HG03342 (cell line): ENCODE data around the gene STH.

Source experiments
- ATAC-seq: cut with Tn5 transposase; IDR thresholded peaks from one replicate; pipeline ENCODE4 v1.9.1; 2021; ENCODE audit warnings: mild to moderate bottlenecking, moderate library complexity; ENCODE audit not compliant: unreplicated experiment

The STH gene

DNA sequence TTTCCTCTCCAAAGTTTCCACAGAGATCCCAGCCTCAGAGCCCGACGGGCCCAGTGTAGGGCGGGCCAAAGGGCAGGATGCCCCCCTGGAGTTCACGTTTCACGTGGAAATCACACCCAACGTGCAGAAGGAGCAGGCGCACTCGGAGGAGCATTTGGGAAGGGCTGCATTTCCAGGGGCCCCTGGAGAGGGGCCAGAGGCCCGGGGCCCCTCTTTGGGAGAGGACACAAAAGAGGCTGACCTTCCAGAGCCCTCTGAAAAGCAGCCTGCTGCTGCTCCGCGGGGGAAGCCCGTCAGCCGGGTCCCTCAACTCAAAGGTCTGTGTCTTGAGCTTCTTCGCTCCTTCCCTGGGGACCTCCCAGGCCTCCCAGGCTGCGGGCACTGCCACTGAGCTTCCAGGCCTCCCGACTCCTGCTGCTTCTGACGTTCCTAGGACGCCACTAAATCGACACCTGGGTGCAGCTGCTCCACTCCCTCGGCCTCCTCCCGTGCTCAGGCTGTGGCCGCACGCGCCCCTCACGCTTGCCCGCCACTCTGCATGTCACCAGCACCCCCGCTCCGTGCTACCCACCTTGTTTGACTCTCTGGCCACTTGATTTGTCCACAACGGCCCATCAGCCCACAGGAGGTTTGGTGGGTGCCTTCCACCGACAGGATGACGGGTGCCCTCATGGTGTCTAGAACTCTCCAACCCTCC lies 15.3 kb upstream of the STH start:
- ATAC-seq: no peak

DNA sequence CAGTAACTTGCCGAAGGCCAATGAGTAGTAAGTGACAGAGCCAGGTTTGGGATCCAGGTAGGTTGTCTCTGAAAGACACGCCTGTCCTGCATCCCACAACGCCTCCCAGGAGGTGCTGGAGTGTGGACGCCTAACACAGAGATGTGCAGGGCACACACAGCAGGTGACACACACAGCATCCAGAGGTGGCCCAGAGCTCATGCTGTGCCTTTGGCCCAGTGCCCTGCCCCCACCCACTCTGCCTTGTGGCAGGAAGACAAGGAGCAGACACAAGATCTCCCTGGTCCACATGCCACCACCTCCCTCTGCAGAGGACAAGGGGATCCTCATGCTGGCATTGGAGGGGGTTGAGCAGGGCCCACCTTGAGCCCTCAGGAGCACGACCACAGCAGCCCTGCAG lies 14.7 kb upstream of the STH start:
- no peak for ATAC-seq

DNA sequence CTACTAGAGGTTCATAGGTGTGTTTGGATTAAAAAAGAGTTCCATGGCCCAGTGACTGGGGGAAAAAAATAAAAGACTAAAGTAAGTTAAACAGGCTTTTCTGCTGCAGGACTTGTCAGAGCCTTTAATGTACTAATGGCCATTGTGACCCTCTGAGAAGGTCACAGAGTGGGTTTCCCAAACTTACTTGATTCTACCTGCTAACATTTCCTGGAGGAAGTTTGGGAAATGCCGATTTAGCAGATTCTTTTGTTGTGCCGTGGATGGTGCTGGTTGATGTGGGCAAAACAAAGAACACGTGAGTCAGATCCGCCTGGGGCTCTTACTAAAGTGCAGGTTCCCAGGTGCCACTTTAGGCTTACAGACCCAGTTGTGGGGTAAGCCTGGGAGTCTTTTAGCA lies 13.6 kb upstream of the STH start:
- no peak for ATAC-seq

DNA sequence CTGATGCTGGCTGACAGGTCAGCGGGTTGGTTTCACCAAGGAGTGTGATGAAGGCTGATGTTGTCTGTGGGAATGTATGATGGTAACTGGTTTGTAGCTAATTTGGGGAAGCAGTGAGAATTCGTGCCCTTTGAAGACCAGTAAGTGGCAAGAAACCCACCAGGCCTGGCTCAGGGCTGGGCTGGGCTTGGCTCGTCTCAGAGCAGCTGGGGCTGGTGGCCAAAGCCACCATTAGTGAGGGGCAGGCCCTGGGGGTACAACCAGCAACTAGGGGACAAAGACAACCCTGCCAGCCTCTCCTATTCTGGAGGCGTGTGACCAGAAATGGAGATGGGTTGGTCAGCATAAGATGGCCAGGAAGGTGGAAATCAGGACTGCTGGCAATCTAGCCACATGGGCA lies 13.0 kb upstream of the STH start:
- no peak for ATAC-seq

DNA sequence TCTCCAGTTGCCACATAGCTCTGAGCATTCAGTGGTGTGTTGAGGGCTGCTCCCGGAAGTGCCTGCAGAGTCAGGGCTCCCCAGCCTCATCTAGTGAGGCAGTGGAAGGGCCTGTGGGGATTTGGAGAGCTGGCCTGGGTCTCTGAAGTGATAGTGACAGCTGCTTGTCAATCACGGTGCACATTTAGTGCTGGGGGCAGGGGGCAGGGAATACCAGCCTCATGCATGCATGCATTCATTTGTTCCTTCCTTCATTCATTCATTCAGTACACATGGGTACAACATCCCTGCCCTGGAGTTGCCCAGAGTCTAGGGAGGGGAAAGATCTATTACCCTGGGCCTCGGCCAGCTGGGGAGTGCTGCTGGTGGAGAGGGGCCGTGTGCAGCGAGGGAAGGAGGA lies 11.3 kb upstream of the STH start:
- no peak for ATAC-seq

DNA sequence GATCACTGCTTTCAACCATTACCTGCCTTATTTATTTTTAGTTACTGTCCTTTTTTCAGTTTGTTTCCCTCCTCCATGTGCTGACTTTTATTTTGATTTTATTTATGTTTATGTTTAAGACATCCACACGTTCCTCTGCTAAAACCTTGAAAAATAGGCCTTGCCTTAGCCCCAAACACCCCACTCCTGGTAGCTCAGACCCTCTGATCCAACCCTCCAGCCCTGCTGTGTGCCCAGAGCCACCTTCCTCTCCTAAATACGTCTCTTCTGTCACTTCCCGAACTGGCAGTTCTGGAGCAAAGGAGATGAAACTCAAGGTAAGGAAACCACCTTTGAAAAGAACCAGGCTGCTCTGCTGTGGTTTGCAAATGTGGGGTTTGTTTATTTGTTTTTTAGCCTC lies 9.3 kb upstream of the STH start:
- no peak for ATAC-seq

DNA sequence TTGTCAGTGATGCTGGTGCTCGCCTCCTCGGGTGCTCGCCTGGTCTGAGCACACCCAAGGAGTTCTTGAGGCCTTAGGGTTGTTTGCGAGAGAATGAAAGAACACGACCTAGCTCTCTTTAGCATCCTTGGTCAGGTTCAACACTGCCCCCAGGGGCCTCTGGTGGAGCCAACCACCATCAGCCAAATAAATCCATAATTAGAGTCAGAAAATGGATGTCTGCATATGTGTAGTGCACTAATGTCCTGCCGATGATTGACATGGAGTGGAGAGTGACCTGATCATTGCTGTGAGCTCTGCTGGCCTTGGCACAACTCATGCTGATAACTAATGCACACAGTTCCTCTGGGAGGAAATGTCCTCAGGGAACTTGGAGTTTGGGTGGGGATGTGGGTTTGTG lies 8.2 kb upstream of the STH start:
- no peak for ATAC-seq

DNA sequence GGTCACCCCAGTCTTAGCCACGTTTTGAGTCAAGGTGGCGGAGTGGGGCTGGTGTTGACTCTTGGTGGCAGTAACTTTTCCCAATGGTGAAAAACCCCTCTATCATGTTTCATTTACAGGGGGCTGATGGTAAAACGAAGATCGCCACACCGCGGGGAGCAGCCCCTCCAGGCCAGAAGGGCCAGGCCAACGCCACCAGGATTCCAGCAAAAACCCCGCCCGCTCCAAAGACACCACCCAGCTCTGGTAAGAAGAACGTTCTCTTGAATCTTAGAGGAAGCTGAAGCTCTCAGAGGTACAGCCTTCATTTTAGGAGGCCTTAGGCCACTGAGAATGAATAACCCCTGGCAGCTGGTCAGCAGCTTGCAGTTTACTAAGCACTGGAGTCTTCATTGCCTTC lies 7.7 kb upstream of the STH start:
- ATAC-seq: no peak

DNA sequence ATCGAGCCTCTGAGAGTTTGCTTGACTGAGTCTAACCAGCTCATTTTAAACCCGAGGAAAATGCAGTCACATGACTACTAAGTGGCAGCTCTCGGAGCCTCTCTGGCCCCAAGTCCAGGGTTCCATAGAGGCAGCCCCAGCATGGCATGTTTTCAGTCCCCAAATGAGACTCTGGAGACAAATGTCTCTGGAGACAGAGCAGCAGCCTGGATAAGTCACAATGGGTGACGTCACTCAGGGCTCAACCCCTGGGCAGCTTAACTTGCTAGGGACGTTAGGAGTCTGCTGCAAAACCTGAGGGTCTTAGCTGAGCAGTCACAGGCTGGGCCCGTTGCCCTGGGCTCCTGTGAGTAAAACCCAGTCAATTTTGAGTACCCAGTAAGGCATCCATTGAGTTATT lies 6.9 kb upstream of the STH start:
- ATAC-seq: no peak

DNA sequence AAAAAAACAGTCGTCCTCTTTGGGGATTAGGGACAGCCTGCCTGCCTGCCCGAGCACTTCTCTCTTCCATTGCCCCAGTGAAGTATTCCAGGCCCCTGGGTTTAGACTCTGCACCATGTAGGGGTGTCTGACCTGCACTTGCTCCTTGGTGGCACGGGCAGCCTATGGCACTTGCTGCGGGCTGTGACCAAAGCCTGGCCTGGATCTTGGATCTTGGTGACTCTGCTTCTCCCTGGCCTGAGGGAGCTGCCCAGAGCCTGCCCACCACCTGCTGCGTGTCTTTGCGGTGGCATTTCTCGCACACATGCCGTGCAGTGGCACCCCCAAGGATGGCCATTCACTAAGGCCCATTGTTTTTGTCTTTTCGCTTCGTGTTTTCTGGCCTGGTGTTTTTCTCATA lies 6.1 kb upstream of the STH start:
- ATAC-seq: no peak

DNA sequence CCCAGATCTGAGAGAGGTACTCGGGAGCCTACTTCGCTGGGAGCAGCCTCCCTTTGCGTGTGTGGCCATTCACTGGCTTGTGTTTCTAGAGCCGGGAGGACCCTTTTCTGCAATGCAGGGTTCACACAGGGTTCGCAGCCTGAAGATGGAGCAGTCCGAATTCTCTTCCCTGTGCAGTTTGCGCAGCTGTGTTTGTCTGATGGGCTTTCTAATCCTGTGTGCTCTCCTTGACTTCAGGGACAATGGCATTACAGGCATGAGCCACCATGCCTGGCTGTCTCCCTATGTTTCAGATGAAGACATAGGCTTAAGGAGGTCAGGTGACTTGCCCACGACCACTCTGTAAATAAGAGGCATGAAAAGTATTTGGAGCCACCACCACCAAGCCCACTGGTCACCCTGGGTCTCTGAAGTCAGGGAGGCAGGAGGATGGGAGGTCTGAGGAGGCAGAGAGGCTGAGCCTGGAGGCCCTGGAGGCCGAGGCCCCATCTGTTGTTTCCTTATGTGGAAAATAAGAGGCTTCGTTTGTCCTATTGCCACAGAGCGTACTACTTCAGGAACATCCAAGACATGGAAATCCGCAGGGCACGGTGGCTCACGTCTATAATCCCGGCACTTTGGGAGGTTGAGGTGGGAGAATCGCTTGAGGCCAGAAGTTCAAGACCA lies 5.0 kb upstream of the STH start:
- no peak for ATAC-seq

DNA sequence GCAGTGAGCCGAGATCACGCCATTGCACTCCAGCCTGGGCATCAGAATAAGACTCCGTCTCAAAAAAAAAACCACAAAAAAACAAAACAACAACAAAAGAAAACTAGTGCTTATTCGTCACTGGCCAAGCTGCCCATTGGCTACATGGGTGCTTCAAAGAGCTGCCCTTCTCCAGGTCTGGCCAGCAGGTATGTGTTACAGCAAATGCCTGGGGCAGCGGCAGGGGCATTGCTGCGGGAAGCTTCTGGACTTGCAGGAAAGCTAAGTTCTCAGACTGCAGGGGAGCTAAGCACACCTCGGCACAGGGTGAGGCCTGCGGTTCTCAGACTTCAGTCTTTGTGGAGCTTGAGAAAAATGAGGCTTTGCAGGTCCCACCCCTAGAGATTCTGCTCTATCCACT lies 4.1 kb upstream of the STH start:
- ATAC-seq: no peak

DNA sequence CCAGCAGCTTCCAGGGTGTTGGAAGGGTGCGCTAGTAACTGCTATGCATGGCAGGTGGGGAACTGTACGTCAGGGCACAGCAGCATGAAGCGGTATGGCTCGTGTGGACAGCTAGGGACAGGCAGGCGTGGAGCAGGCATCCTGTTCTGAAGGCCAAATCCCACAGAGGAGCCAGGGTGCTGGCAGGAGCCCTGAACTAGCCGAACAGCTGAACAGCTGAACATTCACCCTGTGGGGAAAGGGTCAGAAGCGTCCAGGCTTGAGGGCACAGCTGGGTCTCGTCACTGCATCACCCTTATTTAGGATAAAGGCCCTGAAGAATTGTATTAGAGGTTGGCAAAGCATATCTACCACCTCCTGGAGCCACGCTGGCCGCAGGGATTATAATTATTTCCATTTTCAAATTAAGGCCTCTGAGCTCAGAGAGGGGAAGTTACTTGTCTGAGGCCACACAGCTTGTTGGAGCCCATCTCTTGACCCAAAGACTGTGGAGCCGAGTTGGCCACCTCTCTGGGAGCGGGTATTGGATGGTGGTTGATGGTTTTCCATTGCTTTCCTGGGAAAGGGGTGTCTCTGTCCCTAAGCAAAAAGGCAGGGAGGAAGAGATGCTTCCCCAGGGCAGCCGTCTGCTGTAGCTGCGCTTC lies 3.3 kb upstream of the STH start:
- no peak for ATAC-seq

DNA sequence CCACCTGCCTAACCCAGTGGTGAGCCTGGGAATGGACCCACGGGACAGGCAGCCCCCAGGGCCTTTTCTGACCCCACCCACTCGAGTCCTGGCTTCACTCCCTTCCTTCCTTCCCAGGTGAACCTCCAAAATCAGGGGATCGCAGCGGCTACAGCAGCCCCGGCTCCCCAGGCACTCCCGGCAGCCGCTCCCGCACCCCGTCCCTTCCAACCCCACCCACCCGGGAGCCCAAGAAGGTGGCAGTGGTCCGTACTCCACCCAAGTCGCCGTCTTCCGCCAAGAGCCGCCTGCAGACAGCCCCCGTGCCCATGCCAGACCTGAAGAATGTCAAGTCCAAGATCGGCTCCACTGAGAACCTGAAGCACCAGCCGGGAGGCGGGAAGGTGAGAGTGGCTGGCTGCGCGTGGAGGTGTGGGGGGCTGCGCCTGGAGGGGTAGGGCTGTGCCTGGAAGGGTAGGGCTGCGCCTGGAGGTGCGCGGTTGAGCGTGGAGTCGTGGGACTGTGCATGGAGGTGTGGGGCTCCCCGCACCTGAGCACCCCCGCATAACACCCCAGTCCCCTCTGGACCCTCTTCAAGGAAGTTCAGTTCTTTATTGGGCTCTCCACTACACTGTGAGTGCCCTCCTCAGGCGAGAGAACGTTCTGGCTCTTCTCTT lies 2.6 kb upstream of the STH start:
- no peak for ATAC-seq

DNA sequence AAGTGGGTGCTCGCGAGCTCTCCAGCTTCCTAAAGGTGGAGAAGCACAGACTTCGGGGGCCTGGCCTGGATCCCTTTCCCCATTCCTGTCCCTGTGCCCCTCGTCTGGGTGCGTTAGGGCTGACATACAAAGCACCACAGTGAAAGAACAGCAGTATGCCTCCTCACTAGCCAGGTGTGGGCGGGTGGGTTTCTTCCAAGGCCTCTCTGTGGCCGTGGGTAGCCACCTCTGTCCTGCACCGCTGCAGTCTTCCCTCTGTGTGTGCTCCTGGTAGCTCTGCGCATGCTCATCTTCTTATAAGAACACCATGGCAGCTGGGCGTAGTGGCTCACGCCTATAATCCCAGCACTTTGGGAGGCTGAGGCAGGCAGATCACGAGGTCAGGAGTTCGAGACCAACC lies 1.9 kb upstream of the STH start:
- ATAC-seq: no peak

DNA sequence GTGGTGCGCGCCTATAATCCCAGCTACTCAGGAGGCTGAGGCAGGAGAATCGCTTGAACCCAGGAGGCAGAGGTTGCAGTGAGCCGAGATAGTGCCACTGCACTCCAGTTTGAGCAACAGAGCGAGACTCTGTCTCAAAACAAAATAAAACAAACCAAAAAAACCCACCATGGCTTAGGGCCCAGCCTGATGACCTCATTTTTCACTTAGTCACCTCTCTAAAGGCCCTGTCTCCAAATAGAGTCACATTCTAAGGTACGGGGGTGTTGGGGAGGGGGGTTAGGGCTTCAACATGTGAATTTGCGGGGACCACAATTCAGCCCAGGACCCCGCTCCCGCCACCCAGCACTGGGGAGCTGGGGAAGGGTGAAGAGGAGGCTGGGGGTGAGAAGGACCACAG lies 1.4 kb upstream of the STH start:
- no peak for ATAC-seq

DNA sequence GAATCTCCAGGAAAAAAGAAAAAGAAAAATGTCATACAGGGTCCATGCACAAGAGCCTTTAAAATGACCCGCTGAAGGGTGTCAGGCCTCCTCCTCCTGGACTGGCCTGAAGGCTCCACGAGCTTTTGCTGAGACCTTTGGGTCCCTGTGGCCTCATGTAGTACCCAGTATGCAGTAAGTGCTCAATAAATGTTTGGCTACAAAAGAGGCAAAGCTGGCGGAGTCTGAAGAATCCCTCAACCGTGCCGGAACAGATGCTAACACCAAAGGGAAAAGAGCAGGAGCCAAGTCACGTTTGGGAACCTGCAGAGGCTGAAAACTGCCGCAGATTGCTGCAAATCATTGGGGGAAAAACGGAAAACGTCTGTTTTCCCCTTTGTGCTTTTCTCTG lies 845 bp downstream of the STH start:
- ATAC-seq: no peak

DNA sequence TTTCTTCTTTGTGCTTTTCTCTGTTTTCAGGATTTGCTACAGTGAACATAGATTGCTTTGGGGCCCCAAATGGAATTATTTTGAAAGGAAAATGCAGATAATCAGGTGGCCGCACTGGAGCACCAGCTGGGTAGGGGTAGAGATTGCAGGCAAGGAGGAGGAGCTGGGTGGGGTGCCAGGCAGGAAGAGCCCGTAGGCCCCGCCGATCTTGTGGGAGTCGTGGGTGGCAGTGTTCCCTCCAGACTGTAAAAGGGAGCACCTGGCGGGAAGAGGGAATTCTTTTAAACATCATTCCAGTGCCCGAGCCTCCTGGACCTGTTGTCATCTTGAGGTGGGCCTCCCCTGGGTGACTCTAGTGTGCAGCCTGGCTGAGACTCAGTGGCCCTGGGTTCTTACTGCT lies 1.2 kb downstream of the STH start:
- ATAC-seq: no peak

DNA sequence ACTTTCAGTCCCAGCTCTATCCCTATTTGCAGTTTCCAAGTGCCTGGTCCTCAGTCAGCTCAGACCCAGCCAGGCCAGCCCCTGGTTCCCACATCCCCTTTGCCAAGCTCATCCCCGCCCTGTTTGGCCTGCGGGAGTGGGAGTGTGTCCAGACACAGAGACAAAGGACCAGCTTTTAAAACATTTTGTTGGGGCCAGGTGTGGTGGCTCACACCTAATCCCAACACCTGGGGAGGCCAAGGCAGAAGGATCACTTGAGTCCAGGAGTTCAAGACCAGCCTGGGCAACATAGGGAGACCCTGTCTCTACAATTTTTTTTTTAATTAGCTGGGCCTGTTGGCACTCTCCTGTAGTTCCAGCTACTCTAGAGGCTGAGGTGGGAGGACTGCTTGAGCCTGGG lies 1.7 kb downstream of the STH start:
- no peak for ATAC-seq

DNA sequence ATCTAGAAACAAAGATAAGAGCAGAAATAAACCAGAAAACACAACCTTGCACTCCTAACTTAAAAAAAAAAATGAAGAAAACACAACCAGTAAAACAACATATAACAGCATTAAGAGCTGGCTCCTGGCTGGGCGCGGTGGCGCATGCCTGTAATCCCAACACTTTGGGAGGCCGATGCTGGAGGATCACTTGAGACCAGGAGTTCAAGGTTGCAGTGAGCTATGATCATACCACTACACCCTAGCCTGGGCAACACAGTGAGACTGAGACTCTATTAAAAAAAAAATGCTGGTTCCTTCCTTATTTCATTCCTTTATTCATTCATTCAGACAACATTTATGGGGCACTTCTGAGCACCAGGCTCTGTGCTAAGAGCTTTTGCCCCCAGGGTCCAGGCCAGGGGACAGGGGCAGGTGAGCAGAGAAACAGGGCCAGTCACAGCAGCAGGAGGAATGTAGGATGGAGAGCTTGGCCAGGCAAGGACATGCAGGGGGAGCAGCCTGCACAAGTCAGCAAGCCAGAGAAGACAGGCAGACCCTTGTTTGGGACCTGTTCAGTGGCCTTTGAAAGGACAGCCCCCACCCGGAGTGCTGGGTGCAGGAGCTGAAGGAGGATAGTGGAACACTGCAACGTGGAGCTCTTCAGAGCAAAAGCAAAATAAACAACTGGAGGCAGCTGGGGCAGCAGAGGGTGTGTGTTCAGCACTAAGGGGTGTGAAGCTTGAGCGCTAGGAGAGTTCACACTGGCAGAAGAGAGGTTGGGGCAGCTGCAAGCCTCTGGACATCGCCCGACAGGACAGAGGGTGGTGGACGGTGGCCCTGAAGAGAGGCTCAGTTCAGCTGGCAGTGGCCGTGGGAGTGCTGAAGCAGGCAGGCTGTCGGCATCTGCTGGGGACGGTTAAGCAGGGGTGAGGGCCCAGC lies 2.6 kb downstream of the STH start:
- no peak for ATAC-seq
